ENCODE results near the gene PRRT4. TPM values are rescaled to one million over a fixed set of nuclear protein-coding genes. Genes with fewer than 3 reads are reported as not detected.
A peak's percentile ranks its signal among the peaks of the same experiment; 100 is the strongest.

Gene PRRT4
- total and polyA plus RNA-seq, 2 experiments from 2014 or later, result 0.55 to 0.56 TPM

GRCh38 chr7:128302139-128302538, 59.4 kb downstream of the PRRT4 start:
- Histone ChIP-seq H3K79me2 (replicated peaks; ENCODE audit: insufficient read depth) (no peaks in the 10 kb centered on the region), H3K4me2 (no peak overlapping the region), H3K4me3 (no peak overlapping the region), H3K36me3 (ENCODE audit: insufficient read depth) (peaks cover 4% of the 10 kb centered on the region), H3K9me2 (ENCODE audit: insufficient read depth) (0 out of 2 replicates have a peak, but pooled peaks cover 2% of the 10 kb centered on the region), H3K27me3 (ENCODE audit: insufficient read depth) (no peaks in the 10 kb centered on the region), H3K27ac (ENCODE audit: low read depth) (peak overlapping the region; percentile 50; the same call in 1 of the 2 replicates), H3K4me1 (ENCODE audit: insufficient read depth) (peaks cover 32% of the 10 kb centered on the region), H2AFZ (no peak overlapping the region), H3F3A (replicated peaks; ENCODE audit: low read depth) (0 out of 2 replicates have a peak, but pooled peaks cover 4% of the 10 kb centered on the region), H4K20me1 (replicated peaks; ENCODE audit: insufficient read depth) (peaks cover 5% of the 10 kb centered on the region)
- Mint-ChIP-seq H3K4me1 (peaks cover 36% of the 10 kb centered on the region), H3K9me3 (peaks cover 3% of the 10 kb centered on the region; the same call in 1 of the 3 replicates), H3K36me3 (ENCODE audit: low read depth) (peaks cover 26% of the 10 kb centered on the region; the same call in 2 of the 3 replicates), H3K27me3 (ENCODE audit: insufficient read depth, low read depth, poor library complexity) (peaks cover 15% of the 10 kb centered on the region), H3K4me3 (no peak overlapping the region), H3K27ac (no peak overlapping the region)
- DNase-seq (ENCODE audit: low spot score) (no peak), ATAC-seq (no peak)
- TF ChIP-seq STAT1 (IDR thresholded peaks at IDR 0.05; ENCODE audit: unreplicated experiment), result no peak
- TF ChIP-seq REST (IDR thresholded peaks at IDR 0.05; ENCODE audit: unreplicated experiment), result no peak
- TF ChIP-seq ZNF331 (CRISPR knock-in tag; IDR thresholded peaks at IDR 0.05; ENCODE audit: low read depth), result no peak
- TF ChIP-seq ETS1 (IDR thresholded peaks at IDR 0.05), result no peak

Small RNAs within 50 kb of the gene (small RNA-seq; reads per million reads assigned to genes)
- not detected for gene RNU7-27P (ENCODE audit: low replicate concordance)

Other genes with a start within 250 kb of the PRRT4 start
- not detected in 2 replicates for gene LEP, start 120.4 kb downstream of the PRRT4 start, total RNA-seq (2014; rRNA removed; shearing (Covaris generic))
- not detected in 2 replicates for gene LEP, start 120.4 kb downstream of the PRRT4 start, polyA plus RNA-seq (2016; fragmentation: Nextera tagmentation; extraction: Ambion mirVana)
- gene RBM28, start 17.8 kb downstream of the PRRT4 start, total RNA-seq (2014; rRNA removed; shearing (Covaris generic)), result 24.3 and 29.2 TPM in 2 replicates
- 83.8 and 87.5 TPM in 2 replicates for gene RBM28, start 17.8 kb downstream of the PRRT4 start, polyA plus RNA-seq (2016; fragmentation: Nextera tagmentation; extraction: Ambion mirVana)
- gene IMPDH1, start 48.3 kb upstream of the PRRT4 start, total RNA-seq (2014; rRNA removed; shearing (Covaris generic)), result 35.8 and 48.3 TPM in 2 replicates
- 15.3 and 16.4 TPM in 2 replicates for gene IMPDH1, start 48.3 kb upstream of the PRRT4 start, polyA plus RNA-seq (2016; fragmentation: Nextera tagmentation; extraction: Ambion mirVana)
- 32.4 and 38.5 TPM in 2 replicates for gene HILPDA, start 94.2 kb upstream of the PRRT4 start, total RNA-seq (2014; rRNA removed; shearing (Covaris generic))
- gene HILPDA, start 94.2 kb upstream of the PRRT4 start, polyA plus RNA-seq (2016; fragmentation: Nextera tagmentation; extraction: Ambion mirVana), result 57.5 and 70.6 TPM in 2 replicates
- 48.3 and 72.0 TPM in 2 replicates for gene METTL2B, start 115.1 kb upstream of the PRRT4 start, total RNA-seq (2014; rRNA removed; shearing (Covaris generic))
- gene METTL2B, start 115.1 kb upstream of the PRRT4 start, polyA plus RNA-seq (2016; fragmentation: Nextera tagmentation; extraction: Ambion mirVana), result 21.2 and 24.0 TPM in 2 replicates